GM19351 (cell line): ENCODE data around the gene FUCA1.
"Not testable (repeated sequence)": the region's sequence is repeated elsewhere in the genome, so short reads cannot be mapped to it uniquely, and the experiment has no call there.

Source experiments
- ATAC-seq: cut with Tn5 transposase; IDR thresholded peaks from one replicate; pipeline ENCODE4 v1.9.1; 2021; ENCODE audit warnings: mild to moderate bottlenecking, moderate library complexity; ENCODE audit not compliant: unreplicated experiment

The FUCA1 gene

DNA sequence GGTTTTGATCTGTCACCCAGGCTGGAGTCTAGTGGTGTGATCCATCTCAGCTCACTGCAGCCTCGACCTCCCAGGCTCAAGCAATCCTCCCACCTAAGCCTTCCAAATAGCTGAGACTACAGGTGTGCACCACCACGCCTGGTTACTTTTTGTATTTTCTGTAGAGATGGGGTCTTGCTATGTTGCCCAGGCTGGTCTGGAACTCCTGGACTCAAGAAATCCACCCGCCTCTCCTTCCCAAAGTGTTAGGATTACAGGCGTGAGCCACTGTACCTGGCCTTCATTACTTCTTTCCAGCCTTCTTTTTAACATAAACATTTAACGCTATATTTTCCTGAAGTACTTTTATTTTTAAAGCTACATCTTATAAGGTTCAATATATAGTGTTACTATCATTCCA, 24.4 kb downstream of the FUCA1 start:
- ATAC-seq = no peak

- peak; percentile 54 for ATAC-seq
Observed at GRCh38 chr1:23838401-23838866, 29.7 kb downstream of the FUCA1 start.

DNA sequence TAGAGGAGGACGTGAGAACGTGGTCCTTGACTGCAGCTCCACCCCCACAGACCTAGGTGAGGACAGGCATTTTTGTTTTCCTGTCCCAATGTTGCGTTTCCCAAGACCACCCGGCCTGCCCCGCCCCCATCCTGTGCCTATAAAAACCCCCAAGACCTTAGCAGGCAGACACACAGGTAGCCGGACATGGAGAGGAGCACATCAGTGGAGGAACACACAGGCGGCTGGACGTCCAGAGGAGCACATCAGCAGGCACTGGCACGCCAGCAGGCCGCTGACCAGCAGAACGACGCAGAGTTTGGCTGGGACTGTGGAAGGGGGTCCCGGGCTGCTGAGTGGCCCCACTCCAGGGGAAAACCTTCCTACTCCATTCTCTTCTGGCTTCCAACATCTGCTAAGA, 30.2 kb downstream of the FUCA1 start:
- no peak for ATAC-seq

DNA sequence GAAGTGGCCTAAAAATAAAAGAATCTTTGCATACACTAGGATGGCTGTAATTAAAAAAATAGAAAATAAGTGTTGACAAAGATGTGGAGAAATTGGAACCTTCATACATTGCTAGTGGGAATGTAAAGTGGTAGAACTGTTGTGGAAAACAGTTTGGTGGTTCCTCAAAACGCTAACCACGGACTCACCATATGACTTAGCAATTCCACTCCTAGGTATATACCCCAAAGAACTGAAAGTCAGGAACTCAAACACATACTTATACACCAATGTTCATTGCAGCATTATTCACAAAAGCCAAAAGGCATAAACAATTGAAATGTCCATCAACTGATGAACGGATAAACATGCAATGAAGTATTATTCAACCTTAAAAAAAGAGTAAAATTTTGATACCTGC, 32.1 kb downstream of the FUCA1 start:
- ATAC-seq = no peak

DNA sequence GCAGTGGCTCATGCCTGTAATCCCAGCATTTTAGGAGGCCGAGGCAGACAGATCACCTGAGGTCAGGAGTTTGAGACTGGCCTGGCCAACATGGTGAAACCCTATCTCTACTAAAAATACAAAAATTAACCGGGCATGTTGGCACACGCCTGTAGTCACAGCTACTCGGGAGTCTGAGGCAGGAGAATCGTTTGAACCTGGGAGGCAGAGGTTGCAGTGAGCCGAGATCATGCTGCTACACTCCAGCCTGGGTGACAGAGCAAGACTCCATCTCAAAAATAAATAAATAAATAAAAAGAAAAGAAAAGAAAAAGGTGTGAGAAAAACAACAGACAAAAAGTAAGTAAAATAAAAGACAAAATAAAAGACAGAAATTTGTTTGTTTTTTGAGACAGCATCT, 33.9 kb downstream of the FUCA1 start:
- not testable (repeated sequence) for ATAC-seq

DNA sequence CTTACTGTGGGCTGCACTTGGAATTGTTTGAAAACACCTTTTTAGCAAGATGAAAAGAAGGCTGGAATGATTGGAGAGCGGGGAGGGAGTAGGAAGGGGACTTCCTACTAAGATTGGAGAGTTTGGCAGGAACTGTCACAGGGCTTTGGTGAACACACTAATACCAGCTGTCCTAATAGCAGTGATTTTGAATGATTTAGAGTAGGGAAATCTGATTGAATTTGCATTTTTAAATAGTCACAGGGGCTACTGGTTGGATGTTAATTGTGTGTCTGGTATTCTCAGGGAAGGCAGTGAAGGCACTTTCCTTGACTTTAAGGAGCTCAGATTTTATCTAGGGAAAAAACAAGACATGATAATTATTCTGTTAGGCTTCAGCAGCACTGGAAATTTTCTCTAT, 40.4 kb downstream of the FUCA1 start:
- no peak for ATAC-seq

- ATAC-seq = not testable (repeated sequence)
Observed at GRCh38 chr1:23826590-23826989, 41.5 kb downstream of the FUCA1 start.

- ATAC-seq = no peak
Observed at GRCh38 chr1:23825762-23826522, 42.1 kb downstream of the FUCA1 start.

- ATAC-seq = peak; percentile 81
Observed at GRCh38 chr1:23825076-23825761, 42.9 kb downstream of the FUCA1 start, which contains the start of gene HMGCL. Gene HMGCL, minus strand, starts transcription at chr1:23825429. Its CDS starts 14 bp downstream, at chr1:23825415.

- ATAC-seq = no peak
Observed at GRCh38 chr1:23824711-23825075, 43.4 kb downstream of the FUCA1 start.

DNA sequence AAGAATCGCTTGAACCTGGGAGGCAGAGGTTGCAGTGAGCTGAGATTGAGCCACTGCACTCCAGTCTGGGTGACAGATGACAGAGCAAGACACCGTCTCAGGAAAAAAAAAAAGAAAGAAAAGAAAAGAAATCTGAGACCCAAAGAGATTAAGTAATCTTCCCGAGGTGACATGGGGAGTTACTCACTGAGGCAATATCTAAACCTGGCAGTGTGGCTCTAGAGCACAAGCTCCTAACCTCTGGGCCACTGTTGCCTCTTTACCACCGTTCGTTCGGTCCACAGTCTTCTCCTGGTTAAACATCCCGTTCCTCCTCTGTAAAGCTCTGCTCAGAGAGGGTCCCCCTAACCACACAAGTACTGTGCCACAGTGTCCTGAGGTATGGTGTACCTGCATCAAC, 44.3 kb downstream of the FUCA1 start:
- ATAC-seq = no peak

DNA sequence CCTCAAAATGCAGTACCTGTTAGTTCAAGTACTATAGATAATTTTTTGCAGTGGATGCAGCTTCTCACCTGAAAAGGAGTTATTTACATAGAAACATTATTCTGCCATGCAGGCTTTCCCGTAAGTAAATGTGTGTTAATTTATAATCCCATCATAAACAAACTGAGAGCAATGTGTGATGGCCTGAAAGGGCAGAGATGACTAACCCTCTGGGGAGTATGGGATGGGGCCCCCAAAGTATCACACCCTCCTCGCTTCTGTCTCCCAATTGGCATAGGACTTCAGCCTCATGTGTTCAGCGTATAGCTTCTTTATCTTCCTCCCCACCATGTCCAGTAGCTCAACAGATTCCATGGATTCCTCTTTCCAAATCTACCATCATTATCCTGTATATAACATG, 50.5 kb downstream of the FUCA1 start:
- ATAC-seq = no peak

- ATAC-seq = no peak
Observed at GRCh38 chr1:23816906-23817305, 51.2 kb downstream of the FUCA1 start.

- no peak for ATAC-seq
Observed at GRCh38 chr1:23816361-23816760, 51.7 kb downstream of the FUCA1 start.

GRCh38 chr1:23814016-23814415, 54.1 kb downstream of the FUCA1 start:
- ATAC-seq = no peak

DNA sequence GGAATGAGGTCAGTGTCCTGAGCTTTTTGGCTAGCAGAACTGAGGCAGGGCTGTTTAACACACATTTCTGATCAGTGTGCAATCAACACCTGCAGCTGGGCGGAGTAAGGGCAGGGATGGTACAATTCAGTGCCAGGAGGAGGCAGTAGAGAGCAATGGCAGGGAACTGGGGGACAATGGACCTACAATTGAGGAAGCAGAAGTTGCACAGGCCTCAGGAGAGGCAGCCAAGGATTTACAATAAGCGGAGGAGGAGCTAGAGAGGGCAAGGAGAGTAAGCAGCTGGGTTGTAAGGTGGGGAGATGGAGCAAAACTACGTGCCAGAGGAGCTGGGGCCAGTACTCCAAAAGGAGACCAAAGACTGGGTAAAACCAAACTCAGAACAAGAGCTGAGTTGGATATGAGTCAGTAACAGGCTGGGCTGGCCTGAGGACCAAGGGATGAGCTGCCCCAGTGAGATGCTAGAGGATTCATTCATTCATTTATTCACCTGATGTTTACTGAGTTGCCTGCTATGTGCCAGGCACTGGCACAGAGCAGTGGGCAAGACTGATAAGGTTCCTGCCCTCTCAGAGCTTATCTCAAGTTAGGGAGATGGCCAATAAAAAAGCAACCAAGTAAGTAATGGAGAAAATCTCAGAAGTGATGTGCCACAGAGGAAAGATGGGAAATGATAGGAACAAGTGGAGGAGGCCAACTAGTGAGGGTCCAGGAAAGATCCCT, 57.1 kb downstream of the FUCA1 start:
- ATAC-seq = peak; percentile 68

GRCh38 chr1:23809751-23810171, 58.3 kb downstream of the FUCA1 start:
- ATAC-seq = peak; percentile 66

DNA sequence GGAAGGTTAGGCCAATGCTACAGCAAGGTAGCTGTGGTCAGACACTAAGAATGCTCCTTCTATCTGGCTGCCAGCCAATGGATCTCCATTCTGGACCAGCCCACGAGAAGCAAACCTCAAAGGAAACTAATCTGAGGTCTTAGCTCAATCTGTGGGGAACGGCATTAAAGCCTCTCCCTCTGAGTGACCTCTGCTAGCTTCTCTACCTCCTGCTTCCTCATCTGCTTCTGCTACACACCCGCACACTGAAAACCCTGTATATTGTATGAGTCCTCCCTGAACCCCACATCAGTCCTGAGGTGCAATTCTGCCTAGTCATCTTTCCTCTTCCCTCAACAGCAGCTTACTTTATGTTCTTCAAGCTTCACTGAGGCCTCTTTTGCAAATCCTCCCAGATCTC, 60.6 kb downstream of the FUCA1 start:
- no peak for ATAC-seq

DNA sequence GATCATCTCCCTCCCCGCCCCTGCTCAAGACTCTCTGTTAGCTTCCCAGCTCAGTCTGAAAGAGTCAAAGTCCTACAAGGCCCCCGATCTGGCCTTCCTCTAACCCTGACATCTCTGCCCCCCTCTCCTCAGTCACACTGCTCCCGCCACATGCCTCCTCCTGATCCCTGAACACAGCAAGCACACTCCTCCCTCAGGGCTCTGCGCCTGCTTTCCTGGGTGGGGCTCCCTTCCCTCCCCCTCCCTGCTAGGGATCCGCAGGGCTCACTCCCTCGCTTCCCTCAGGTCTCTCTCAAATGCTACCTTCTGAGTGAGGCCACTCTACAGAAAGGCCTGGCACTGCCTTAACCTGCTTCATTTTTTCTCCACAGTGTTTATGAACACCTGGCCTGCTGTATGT, 61.8 kb downstream of the FUCA1 start:
- ATAC-seq = no peak

- ATAC-seq = no peak
Observed at GRCh38 chr1:23805025-23805424, 63.1 kb downstream of the FUCA1 start.

- ATAC-seq = no peak
Observed at GRCh38 chr1:23804183-23804835, 63.8 kb downstream of the FUCA1 start.
